ENCODE data around the gene C1QL1. TPM values are rescaled to one million over a fixed set of nuclear protein-coding genes. Genes with fewer than 3 reads are reported as not detected.
A peak's percentile ranks its signal among the peaks of the same experiment; 100 is the strongest.

The C1QL1 gene
- polyA plus RNA-seq = 0.04 to 0.15 TPM in 2 of 3 replicates, not detected in the other
- not detected for polyA plus RNA-seq (2011; ENCODE audit: low read depth)
- polyA plus RNA-seq (2011; cell fraction: cytosol; rRNA removed) = not detected in 2 replicates
- not detected in 2 replicates for polyA plus RNA-seq (2011; cell fraction: nucleus; rRNA removed)
- polyA plus RNA-seq (2012; ENCODE audit: low replicate concordance) = 0.25 TPM in 1 of 2 replicates, not detected in the other
- 0.49 TPM in 1 of 3 replicates, not detected in the others for polyA minus RNA-seq
- not detected for polyA minus RNA-seq (2011; cell fraction: cytosol; rRNA and poly(A)+ RNA removed)
- not detected in 2 replicates for polyA minus RNA-seq (2011; cell fraction: nucleus; rRNA and poly(A)+ RNA removed)

GRCh38 chr17:44968225-44969143 is at the start of gene C1QL1:
Gene C1QL1, minus strand, starts transcription at chr17:44968303. Its CDS starts 255 bp downstream, at chr17:44968048.
- peak; percentile 77 for TF ChIP-seq EZH2 (IDR thresholded peaks at IDR 0.05; ENCODE audit: low read length)
- TF ChIP-seq CTCF (optimal IDR thresholded peaks at IDR 0.05 in 1 of 3, IDR thresholded peaks at IDR 0.05 in 1 of 3, conservative IDR thresholded peaks at IDR 0.05 in 1 of 3; ENCODE audit: extremely low read depth in 1 of 3, insufficient read depth in 2 of 3, low read length in 3 of 3) = peak in 2 of 3 experiments; percentile 11 to 14
- Histone ChIP-seq H3K4me3 (ENCODE audit: control insufficient read depth in 2 of 3, extremely low read depth in 1 of 3, insufficient read depth in 2 of 3, low read depth in 1 of 3, low read length in 3 of 3) (peak within 1 kb of the TSS; percentile 37 to 76 (median 70)), H2AFZ (ENCODE audit: control insufficient read depth, low read length) (peak within 1 kb of the TSS; percentile 53), H3K4me1 (ENCODE audit: control insufficient read depth, extremely low read depth, insufficient read depth, low read length) (peaks cover 25% of the 10 kb centered on the region), H3K9me3 (ENCODE audit: control insufficient read depth, low read depth, low read length) (no peaks in the 10 kb centered on the region), H3K36me3 (ENCODE audit: control insufficient read depth in 2 of 2, extremely low read depth in 1 of 2, insufficient read depth in 2 of 2, low read length in 2 of 2) (no peaks in the 10 kb centered on the region), H3K27me3 (ENCODE audit: control insufficient read depth, extremely low read depth, insufficient read depth, low read length) (peaks cover 57% of the 10 kb centered on the region), H3K4me2 (ENCODE audit: control insufficient read depth, extremely low read depth, insufficient read depth, low read depth, low read length) (peak within 1 kb of the TSS; percentile 89), H4K20me1 (ENCODE audit: control insufficient read depth, extremely low read depth, insufficient read depth, low read length) (no peaks in the 10 kb centered on the region), H3K27ac (ENCODE audit: control insufficient read depth, insufficient read depth, low read length) (no peak within 1 kb of the TSS), H3K9me1 (ENCODE audit: control insufficient read depth, extremely low read depth, insufficient read depth, low read length) (no peaks in the 10 kb centered on the region), H3K9ac (ENCODE audit: control insufficient read depth, extremely low read depth, insufficient read depth, low read length) (peak within 1 kb of the TSS; percentile 33), H3K79me2 (ENCODE audit: control insufficient read depth, insufficient read depth, low read length) (no peaks in the 10 kb centered on the region)
- dilution Hi-C loops (cut with MboI; ENCODE audit: extremely low pct_ligation_motif_present, low sequenced_read_pairs) = no loop called here
- DNase-seq (ENCODE audit: low read depth, low spot score) (peak; percentile 11), FAIRE-seq (no peak)

- FAIRE-seq = no peak
- H3K27me3 ChIP-seq (ENCODE audit: control insufficient read depth, extremely low read depth, insufficient read depth, low read length) = no peaks in the 10 kb centered on the region
- no peaks in the 10 kb centered on the region for H3K36me3 ChIP-seq (ENCODE audit: control insufficient read depth in 2 of 2, extremely low read depth in 1 of 2, insufficient read depth in 2 of 2, low read length in 2 of 2)
- no peak overlapping the region for H2AFZ ChIP-seq (ENCODE audit: control insufficient read depth, low read length)
- H3K4me1 ChIP-seq (ENCODE audit: control insufficient read depth, extremely low read depth, insufficient read depth, low read length) = peaks cover 15% of the 10 kb centered on the region
- no peak overlapping the region for H3K4me2 ChIP-seq (ENCODE audit: control insufficient read depth, extremely low read depth, insufficient read depth, low read depth, low read length)
- no peaks in the 10 kb centered on the region for H3K79me2 ChIP-seq (ENCODE audit: control insufficient read depth, insufficient read depth, low read length)
- TF ChIP-seq EZH2 (IDR thresholded peaks at IDR 0.05; ENCODE audit: low read length) (no peak), CTCF (optimal IDR thresholded peaks at IDR 0.05 in 1 of 3, IDR thresholded peaks at IDR 0.05 in 1 of 3, conservative IDR thresholded peaks at IDR 0.05 in 1 of 3; ENCODE audit: extremely low read depth in 1 of 3, insufficient read depth in 2 of 3, low read length in 3 of 3) (peak; percentile 41 to 69 (median 52))
- no peak overlapping the region for H3K9ac ChIP-seq (ENCODE audit: control insufficient read depth, extremely low read depth, insufficient read depth, low read length)
- no peaks in the 10 kb centered on the region for H4K20me1 ChIP-seq (ENCODE audit: control insufficient read depth, extremely low read depth, insufficient read depth, low read length)
- no peak overlapping the region for H3K4me3 ChIP-seq (ENCODE audit: control insufficient read depth in 2 of 3, extremely low read depth in 1 of 3, insufficient read depth in 2 of 3, low read depth in 1 of 3, low read length in 3 of 3)
- H3K9me3 ChIP-seq (ENCODE audit: control insufficient read depth, low read depth, low read length) = no peaks in the 10 kb centered on the region
- no peaks in the 10 kb centered on the region for H3K9me1 ChIP-seq (ENCODE audit: control insufficient read depth, extremely low read depth, insufficient read depth, low read length)
- no peak for DNase-seq (ENCODE audit: low read depth, low spot score)
- dilution Hi-C loops (cut with MboI; ENCODE audit: extremely low pct_ligation_motif_present, low sequenced_read_pairs) = loop anchor here (25.0 kb wide), 1 partner anchor 105 kb away; the partner anchor contains the start of gene GFAP
- H3K27ac ChIP-seq (ENCODE audit: control insufficient read depth, insufficient read depth, low read length) = no peak overlapping the region
These were observed 48.7 kb upstream of the C1QL1 start for GRCh38 chr17:45016823-45017222.
